GM19438 (cell line): Measurements from ENCODE around the gene SLC46A2.

Source experiments
- ATAC-seq: cut with Tn5 transposase; IDR thresholded peaks from one replicate; pipeline ENCODE4 v1.9.1; 2021; ENCODE audit warnings: low read depth; ENCODE audit not compliant: unreplicated experiment

SLC46A2 gene

GRCh38 chr9:112833081-112833480, 57.6 kb downstream of the SLC46A2 start:
- ATAC-seq = no peak

GRCh38 chr9:112831969-112832368, 58.7 kb downstream of the SLC46A2 start:
- no peak for ATAC-seq

GRCh38 chr9:112831281-112831851, 59.3 kb downstream of the SLC46A2 start:
- ATAC-seq = no peak
